Neuronal stem cell (in vitro differentiated cells): ENCODE results near the gene SLC38A8.

Source experiments
- DNase-seq: peaks from one replicate; pipeline ENCODE4 v3.0.0-alpha.2; 2013; ENCODE audit warnings: low spot score
- H2AFZ ChIP-seq: one replicate; pipeline ENCODE4 v1.6.1; 2013; ENCODE audit warnings: mild to moderate bottlenecking, low read length, inconsistent platforms
- H2AK5ac ChIP-seq: 2 replicates; pipeline ENCODE4 v1.6.1; 2013; ENCODE audit warnings: low read depth, mild to moderate bottlenecking, inconsistent platforms, low read length, moderate library complexity, mixed read lengths
- H2BK120ac ChIP-seq: 2 replicates; pipeline ENCODE4 v1.6.1; 2013; ENCODE audit warnings: low read depth, mild to moderate bottlenecking, inconsistent platforms, low read length, moderate library complexity, mixed read lengths
- H2BK12ac ChIP-seq: one replicate; pipeline ENCODE4 v1.6.1; 2013; ENCODE audit warnings: low read length, inconsistent platforms
- H2BK15ac ChIP-seq: 2 replicates; pipeline ENCODE4 v1.6.1; 2013; ENCODE audit warnings: mild to moderate bottlenecking, low read length, inconsistent platforms, mixed read lengths
- H2BK5ac ChIP-seq: one replicate; pipeline ENCODE4 v1.6.1; 2013; ENCODE audit warnings: inconsistent platforms, mild to moderate bottlenecking, low read length, moderate library complexity
- H3K14ac ChIP-seq: one replicate; pipeline ENCODE4 v1.6.1; 2013; ENCODE audit warnings: low read length, inconsistent platforms
- H3K18ac ChIP-seq: 2 replicates; pipeline ENCODE4 v1.6.1; 2013; ENCODE audit warnings: low read length, inconsistent platforms
- H3K23ac ChIP-seq: 2 replicates; pipeline ENCODE4 v1.6.1; 2013; ENCODE audit warnings: low read depth, mild to moderate bottlenecking, mixed read lengths, low read length, inconsistent platforms; ENCODE audit not compliant: poor library complexity
- H3K27ac ChIP-seq: replicated peaks from 3 replicates; pipeline ENCODE4 v1.5.1; 2013; ENCODE audit warnings: low read length, inconsistent platforms
- H3K27me3 ChIP-seq, 3 experiments: 2 replicates each; pipeline ENCODE4 v1.6.1; 2013; ENCODE audit warnings: low read length in 3 of 3, mild to moderate bottlenecking in 2 of 3, inconsistent platforms in 1 of 3, low read depth in 1 of 3, mixed read lengths in 1 of 3, moderate library complexity in 1 of 3; ENCODE audit not compliant: control insufficient read depth in 3 of 3, insufficient read depth in 3 of 3
- H3K36me3 ChIP-seq, 2 donors: replicated peaks in 1 of 2; 2 replicates each; pipeline ENCODE4 v1.6.1; 2013; ENCODE audit warnings: low read length in 2 of 2; ENCODE audit not compliant: control insufficient read depth in 2 of 2, insufficient read depth in 2 of 2
- H3K4ac ChIP-seq: 2 replicates; pipeline ENCODE4 v1.6.1; 2013; ENCODE audit warnings: inconsistent platforms, mild to moderate bottlenecking, low read length, moderate library complexity
- H3K4me1 ChIP-seq, 2 donors: 1 replicate in 1 of 2; 2 replicates in 1 of 2; pipeline ENCODE4 v1.6.1; 2013; ENCODE audit warnings: low read length in 2 of 2, low read depth in 1 of 2; ENCODE audit not compliant: control insufficient read depth in 2 of 2, insufficient read depth in 1 of 2
- H3K4me2 ChIP-seq: one replicate; pipeline ENCODE4 v1.6.1; 2013; ENCODE audit warnings: mild to moderate bottlenecking, low read length, inconsistent platforms; ENCODE audit not compliant: insufficient read depth, poor library complexity, severe bottlenecking
- H3K4me3 ChIP-seq, 2 donors: 2 replicates each; pipeline ENCODE4 v1.5.1; 2013; ENCODE audit warnings: low read length in 2 of 2, mild to moderate bottlenecking in 2 of 2, inconsistent platforms in 1 of 2, moderate library complexity in 1 of 2
- H3K79me1 ChIP-seq: one replicate; pipeline ENCODE4 v1.6.1; 2013; ENCODE audit warnings: low read depth, mild to moderate bottlenecking, inconsistent platforms, low read length, moderate library complexity
- H3K9ac ChIP-seq: one replicate; pipeline ENCODE4 v1.6.1; 2013; ENCODE audit warnings: mild to moderate bottlenecking, low read depth, low read length, inconsistent platforms; ENCODE audit not compliant: poor library complexity
- H3K9me3 ChIP-seq, 2 donors: replicated peaks in 1 of 2; 2 replicates each; pipeline versions ENCODE3 to v1.6.1; 2013; ENCODE audit warnings: low read length in 2 of 2, mild to moderate bottlenecking in 2 of 2, inconsistent platforms in 1 of 2, low read depth in 1 of 2, mixed read lengths in 1 of 2, moderate library complexity in 1 of 2; ENCODE audit not compliant: control insufficient read depth in 2 of 2, insufficient read depth in 1 of 2
- H4K8ac ChIP-seq: one replicate; pipeline ENCODE4 v1.6.1; 2013; ENCODE audit warnings: low read depth, mild to moderate bottlenecking, inconsistent platforms, low read length, moderate library complexity
- H4K91ac ChIP-seq: one replicate; pipeline ENCODE4 v1.6.1; 2013; ENCODE audit warnings: low read length, low read depth, mild to moderate bottlenecking, inconsistent platforms; ENCODE audit not compliant: poor library complexity
- WGBS, 2 donors: extraction: QIAGEN DNeasy Blood & Tissue Kit; methylation state at CpG; one replicate each; pipeline ENCODE4 v1.1.7; 2013; ENCODE audit warnings: missing lambda C conversion rate in 2 of 2, mixed read lengths in 1 of 2; ENCODE audit not compliant: insufficient read length in 2 of 2, insufficient replicate concordance in 1 of 2; ENCODE audit errors: extremely low coverage in 2 of 2; 5-methylcytosine and 5-hydroxymethylcytosine counted together

SLC38A8 gene

DNA sequence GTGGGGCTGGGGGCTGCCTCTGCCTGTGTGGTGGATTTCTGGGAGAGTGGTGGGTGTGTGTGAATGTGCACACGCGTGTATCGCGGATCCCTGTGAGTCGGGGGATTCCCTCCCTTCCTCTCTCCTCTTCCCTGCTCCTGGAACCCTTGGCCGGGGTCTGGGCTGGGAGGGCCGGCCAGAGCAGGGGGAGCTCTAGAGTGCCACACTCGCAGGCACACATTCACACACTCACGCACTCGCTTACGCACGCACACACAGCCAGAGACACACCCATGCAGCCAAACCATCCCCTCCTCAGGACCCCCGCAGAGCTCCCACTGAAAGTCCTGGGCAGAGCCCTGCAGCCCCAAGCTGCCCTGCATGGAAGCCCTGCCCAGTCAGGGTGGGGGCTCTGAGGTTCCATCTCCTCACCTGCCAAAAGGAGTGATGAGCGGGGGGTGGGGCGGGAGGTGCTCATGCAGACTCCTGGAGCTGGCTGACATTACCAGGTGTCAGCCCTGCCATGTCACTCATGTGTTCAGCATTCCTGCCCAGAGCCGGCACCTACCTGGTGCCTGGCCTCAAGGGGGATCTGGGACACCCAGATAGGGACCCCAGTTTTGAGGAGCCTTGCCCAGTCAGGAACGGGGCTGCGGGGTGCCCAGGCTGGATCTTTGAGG, 72.7 kb downstream of the SLC38A8 start:
- WGBS, 2 donors: no CpG with 5 or more reads among the region's 18 CpGs
- Histone ChIP-seq H3K4me2 (peak overlapping the region; percentile 97), H4K91ac (no peak overlapping the region), H2BK5ac (no peak overlapping the region), H3K4ac (no peak overlapping the region), H3K4me3 (peak overlapping the region in 1 of 2 donors; percentile 53), H2BK120ac (no peak overlapping the region), H3K27ac (no peak overlapping the region), H2AK5ac (peak overlapping the region; percentile 95), H3K4me1 (peaks cover 8 to 10% of the 10 kb centered on the region in 2 donors), H2AFZ (peak overlapping the region; percentile 39), H2BK12ac (no peak overlapping the region), H3K79me1 (peaks cover 2% of the 10 kb centered on the region), H3K18ac (peak overlapping the region; percentile 31), H2BK15ac (no peak overlapping the region), H3K9me3 (no peaks in the 10 kb centered on the region), H4K8ac (no peak overlapping the region), H3K36me3 (no peaks in the 10 kb centered on the region), H3K14ac (no peak overlapping the region), H3K9ac (peak overlapping the region; percentile 75), H3K27me3 (peaks cover 0 to 2% (median 0%) of the 10 kb centered on the region in 3 experiments), H3K23ac (peak overlapping the region; percentile 44)
- DNase-seq: no peak

DNA sequence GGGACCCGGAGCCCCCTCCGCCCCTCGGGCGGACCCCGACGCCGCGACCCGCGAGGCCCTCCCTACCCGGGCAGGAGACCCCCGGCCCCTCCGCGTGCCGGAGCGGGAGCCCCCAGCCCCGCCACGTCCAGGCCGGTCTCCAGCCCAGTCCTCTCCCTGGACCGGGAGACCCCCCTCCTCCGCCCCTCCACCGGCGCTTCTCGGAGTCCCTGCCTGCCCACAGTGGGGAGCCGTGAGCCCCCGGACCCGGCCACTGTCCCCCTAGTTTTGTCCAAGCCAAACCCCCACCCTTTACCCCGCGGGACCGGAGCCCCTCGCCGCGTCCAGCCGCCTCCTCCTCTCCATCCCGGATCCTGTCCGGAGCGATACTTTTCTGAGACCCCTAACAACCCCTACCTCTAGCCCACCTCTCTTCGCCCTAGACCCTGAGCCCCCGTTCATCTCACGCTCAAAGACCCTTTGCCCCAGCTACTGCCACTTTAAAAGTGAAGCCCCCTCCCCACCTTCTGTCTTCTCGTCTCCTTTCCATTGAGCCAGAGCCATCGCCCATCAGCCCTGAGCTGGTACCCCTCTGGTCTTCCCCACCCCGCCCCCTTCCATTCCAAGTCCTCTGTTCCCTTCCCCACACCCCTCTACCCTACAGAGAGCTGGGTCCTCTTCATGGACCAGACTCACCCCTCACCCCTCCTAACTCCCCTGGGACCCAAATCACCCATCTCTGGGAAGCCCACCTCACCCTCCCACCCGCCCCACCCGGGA, 73.5 kb downstream of the SLC38A8 start:
- Histone ChIP-seq H3K23ac (peak overlapping the region; percentile 78), H3K79me1 (peaks cover 2% of the 10 kb centered on the region), H3K18ac (peak overlapping the region; percentile 74), H3K9ac (peak overlapping the region; percentile 67), H3K4me1 (peaks cover 8 to 10% of the 10 kb centered on the region in 2 donors), H4K91ac (no peak overlapping the region), H3K4ac (no peak overlapping the region), H2BK5ac (no peak overlapping the region), H2AFZ (peak overlapping the region; percentile 92), H3K27ac (no peak overlapping the region), H3K4me3 (peak overlapping the region; percentile 53 to 83), H3K36me3 (no peaks in the 10 kb centered on the region), H2AK5ac (peak overlapping the region; percentile 95), H3K4me2 (peak overlapping the region; percentile 97), H2BK12ac (no peak overlapping the region), H2BK120ac (no peak overlapping the region), H3K27me3 (peaks cover 0 to 2% (median 0%) of the 10 kb centered on the region in 3 experiments), H4K8ac (no peak overlapping the region), H2BK15ac (peak overlapping the region; percentile 84), H3K9me3 (no peaks in the 10 kb centered on the region), H3K14ac (no peak overlapping the region)
- WGBS, 2 donors: no CpG with 5 or more reads among the region's 45 CpGs
- DNase-seq: no peak

DNA sequence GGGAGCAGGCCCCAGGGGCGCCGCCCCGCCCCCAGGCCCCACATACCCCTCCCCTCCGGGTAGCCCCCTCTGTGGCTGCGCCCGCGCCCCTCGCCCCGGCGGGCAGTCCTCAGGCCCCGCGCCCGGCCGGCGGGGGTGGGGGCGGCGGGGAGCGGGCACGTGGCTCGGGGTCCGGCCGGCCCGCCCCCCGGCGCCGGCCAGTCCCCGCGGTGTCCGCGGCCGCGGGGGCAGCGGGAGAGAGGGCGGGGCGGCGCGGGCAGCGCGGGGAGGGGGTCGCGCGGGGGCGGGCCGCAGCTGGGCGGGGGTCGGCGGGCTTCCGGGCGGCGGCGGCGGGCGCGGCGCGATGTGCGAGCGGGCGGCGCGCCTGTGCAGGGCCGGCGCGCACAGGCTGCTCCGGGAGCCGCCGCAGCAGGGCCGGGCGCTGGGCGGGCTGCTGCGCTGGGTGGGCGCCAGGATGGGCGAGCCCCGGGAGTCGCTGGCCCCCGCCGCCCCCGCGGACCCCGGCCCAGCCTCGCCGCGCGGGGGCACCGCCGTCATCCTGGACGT, 74.2 kb downstream of the SLC38A8 start:
- WGBS, 2 donors: no CpG with 5 or more reads among the region's 87 CpGs
- Histone ChIP-seq H3K18ac (peak overlapping the region; percentile 74), H3K4me3 (peak overlapping the region; percentile 53 to 83)

DNA sequence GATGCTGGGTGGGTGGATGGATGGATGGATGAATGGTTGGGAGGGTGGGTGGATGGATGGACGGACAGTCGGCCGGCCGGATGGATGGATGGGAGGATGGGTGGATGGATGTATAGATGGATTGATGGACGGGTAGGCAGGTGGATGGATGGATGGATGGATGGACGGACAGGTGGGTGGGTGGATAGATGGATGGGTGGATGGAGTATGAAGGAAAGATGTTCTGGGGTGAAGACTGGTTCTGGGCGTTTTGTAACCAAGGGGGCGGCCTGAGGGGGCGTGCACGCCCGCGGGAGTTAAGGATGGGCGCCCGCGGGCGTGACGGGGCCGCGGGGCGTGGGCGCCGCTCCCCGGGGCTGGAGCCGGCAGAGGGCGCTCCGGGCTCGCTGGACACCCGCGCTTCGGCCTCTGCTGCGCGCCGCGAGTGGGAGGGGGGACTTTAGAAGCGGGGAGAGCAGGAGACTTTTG, 74.7 kb downstream of the SLC38A8 start, which contains the start of gene NECAB2:
NECAB2 (plus strand) TSS at position 407 of the 468 bp plus-strand sequence. CDS start 405 bp downstream, outside the sequence.
- Histone ChIP-seq H3K14ac (no peak within 1 kb of the TSS), H2BK15ac (peak within 1 kb of the TSS; percentile 84), H3K4me2 (peak within 1 kb of the TSS; percentile 97), H3K9me3 (no peaks in the 10 kb centered on the region), H3K18ac (peak within 1 kb of the TSS; percentile 74), H3K9ac (peak within 1 kb of the TSS; percentile 67), H2AK5ac (peak within 1 kb of the TSS; percentile 95), H3K4me1 (peaks cover 8% of the 10 kb centered on the region in 2 donors), H3K4me3 (peak within 1 kb of the TSS; percentile 53 to 83), H2BK5ac (no peak within 1 kb of the TSS), H3K27me3 (peaks cover 0 to 2% (median 0%) of the 10 kb centered on the region in 3 experiments), H4K91ac (no peak within 1 kb of the TSS), H3K4ac (no peak within 1 kb of the TSS), H3K79me1 (peaks cover 2% of the 10 kb centered on the region), H3K36me3 (no peaks in the 10 kb centered on the region), H2BK120ac (no peak within 1 kb of the TSS), H3K27ac (no peak within 1 kb of the TSS), H4K8ac (no peak within 1 kb of the TSS), H2BK12ac (no peak within 1 kb of the TSS), H2AFZ (peak within 1 kb of the TSS; percentile 92), H3K23ac (peak within 1 kb of the TSS; percentile 78)
- WGBS, 2 donors: no CpG with 5 or more reads among the region's 35 CpGs
- DNase-seq: peak; percentile 53

More for the DNA sequence above, 74.2 kb downstream of the SLC38A8 start:
- peaks cover 2% of the 10 kb centered on the region for H3K79me1 ChIP-seq
- no peak overlapping the region for H2BK12ac ChIP-seq
- peaks cover 8% of the 10 kb centered on the region in 2 donors for H3K4me1 ChIP-seq
- H2BK120ac ChIP-seq: no peak overlapping the region
- H2AK5ac ChIP-seq: no peak overlapping the region
- H2BK5ac ChIP-seq: no peak overlapping the region
- H3K14ac ChIP-seq: no peak overlapping the region
- H3K23ac ChIP-seq: peak overlapping the region; percentile 78
- no peak overlapping the region for H3K4ac ChIP-seq
- peak overlapping the region; percentile 84 for H2BK15ac ChIP-seq
- peak; percentile 37 for DNase-seq
- no peaks in the 10 kb centered on the region for H3K36me3 ChIP-seq
- H4K8ac ChIP-seq: no peak overlapping the region
- no peak overlapping the region for H4K91ac ChIP-seq
- H3K4me2 ChIP-seq: peak overlapping the region; percentile 97
- H2AFZ ChIP-seq: peak overlapping the region; percentile 92
- peak overlapping the region; percentile 67 for H3K9ac ChIP-seq
- no peak overlapping the region for H3K27ac ChIP-seq
- H3K27me3 ChIP-seq: peaks cover 0 to 2% (median 0%) of the 10 kb centered on the region in 3 experiments
- no peaks in the 10 kb centered on the region for H3K9me3 ChIP-seq
